CD4-positive, alpha-beta T cell treated with Interleukin-6 for 4 hours (primary cell): ENCODE data around the gene EFS.

Source experiments
- DNase-seq: peaks from one replicate; pipeline ENCODE4 v3.0.0-alpha.2; 2020; ENCODE audit warnings: mixed read lengths

EFS gene

DNA sequence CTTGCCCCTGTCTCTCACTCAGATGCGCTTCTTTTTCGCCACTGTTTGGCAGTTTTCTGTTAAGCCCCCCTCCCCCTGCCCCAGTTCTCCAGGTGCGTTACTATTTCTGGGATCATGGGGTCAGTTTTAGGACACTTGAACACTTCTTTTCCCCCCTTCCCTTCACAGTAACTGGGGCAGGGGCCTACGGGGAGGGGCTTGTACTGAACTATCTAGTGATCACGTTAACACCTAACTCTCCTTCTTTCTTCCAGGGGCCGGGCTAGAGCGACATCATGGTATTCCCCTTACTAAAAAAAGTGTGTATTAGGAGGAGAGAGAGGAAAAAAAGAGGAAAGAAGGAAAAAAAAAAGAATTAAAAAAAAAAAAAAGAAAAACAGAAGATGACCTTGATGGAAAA is 40.0 kb downstream of the EFS start:
- DNase-seq = no peak

DNA sequence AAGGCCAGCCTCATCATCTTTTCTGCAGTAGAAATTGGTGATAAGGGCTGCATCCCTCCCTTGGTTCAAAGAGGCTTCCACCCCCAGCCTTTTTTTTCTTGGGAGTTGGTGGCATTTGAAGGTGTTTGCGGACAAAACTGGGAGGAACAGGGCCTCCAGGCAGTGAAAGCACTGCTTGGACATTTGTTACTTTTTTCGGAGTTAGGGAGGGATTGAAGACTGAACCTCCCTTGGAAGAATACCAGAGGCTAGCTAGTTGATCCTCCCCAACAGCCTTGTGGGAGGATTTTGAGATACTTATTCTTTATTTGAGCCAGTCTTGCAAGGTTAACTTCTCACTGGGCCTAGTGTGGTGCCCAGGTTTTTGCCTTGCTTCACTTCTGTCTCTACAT is 40.5 kb downstream of the EFS start:
- DNase-seq = no peak

DNA sequence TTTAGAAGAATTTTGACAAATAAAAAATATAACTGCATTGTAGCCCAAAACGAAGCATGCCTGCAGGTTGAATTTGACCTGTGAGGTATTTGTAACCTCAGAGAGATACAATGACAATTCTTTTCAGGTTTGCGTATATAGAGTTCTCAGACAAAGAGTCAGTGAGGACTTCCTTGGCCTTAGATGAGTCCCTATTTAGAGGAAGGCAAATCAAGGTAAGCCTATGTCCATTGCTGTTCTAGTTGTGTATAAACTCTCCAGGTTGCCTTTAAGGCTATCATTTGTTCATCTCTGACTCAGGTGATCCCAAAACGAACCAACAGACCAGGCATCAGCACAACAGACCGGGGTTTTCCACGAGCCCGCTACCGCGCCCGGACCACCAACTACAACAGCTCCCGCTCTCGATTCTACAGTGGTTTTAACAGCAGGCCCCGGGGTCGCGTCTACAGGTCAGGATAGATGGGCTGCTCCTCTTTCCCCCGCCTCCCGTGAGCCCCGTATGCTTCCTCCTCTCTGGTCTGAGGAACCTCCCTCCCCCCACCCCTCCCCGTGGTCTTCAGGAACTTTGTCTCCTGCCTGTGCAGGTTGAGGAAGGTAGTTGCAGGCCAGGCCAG is 41.0 kb downstream of the EFS start:
- DNase-seq = no peak

DNA sequence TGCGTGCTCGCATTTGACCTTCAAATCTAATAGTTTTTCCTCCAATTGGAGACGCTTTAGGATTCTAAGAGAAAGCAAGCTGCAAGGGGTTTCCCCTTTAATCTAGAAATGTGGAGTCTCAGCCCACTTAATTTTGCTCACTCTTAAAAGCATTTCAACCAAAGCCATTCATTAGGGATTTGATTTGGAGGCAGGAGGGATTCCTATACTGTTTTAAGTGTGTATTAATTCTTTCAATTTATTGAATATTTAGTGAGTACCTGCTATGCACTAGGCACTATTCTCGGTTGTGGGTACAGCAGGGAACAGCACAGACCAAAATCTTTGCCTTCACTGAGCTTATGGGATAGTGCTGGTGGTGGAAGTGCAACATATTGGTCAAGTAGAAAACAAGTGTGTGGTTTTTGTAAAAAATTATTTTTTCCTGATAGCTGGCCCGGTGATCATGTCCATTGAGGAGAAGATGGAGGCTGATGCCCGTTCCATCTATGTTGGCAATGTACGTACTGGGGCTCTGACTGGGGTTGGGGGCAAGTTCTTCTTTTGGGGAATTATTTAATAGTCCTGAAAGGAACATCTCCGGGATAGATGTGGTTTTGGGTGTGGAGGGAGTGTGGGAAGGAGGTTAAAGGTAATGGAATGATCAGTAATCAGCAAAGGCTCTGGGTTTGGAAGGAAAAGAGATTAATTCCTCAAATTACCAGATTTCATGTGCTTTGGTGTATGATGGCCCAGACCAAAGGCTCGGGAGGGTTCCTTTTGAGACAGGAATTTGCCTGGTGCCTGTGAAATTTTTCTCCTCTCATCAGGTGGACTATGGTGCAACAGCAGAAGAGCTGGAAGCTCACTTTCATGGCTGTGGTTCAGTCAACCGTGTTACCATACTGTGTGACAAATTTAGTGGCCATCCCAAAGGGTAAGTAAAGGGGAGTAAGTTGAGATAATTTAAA is 42.1 kb downstream of the EFS start:
- DNase-seq = no peak

DNA sequence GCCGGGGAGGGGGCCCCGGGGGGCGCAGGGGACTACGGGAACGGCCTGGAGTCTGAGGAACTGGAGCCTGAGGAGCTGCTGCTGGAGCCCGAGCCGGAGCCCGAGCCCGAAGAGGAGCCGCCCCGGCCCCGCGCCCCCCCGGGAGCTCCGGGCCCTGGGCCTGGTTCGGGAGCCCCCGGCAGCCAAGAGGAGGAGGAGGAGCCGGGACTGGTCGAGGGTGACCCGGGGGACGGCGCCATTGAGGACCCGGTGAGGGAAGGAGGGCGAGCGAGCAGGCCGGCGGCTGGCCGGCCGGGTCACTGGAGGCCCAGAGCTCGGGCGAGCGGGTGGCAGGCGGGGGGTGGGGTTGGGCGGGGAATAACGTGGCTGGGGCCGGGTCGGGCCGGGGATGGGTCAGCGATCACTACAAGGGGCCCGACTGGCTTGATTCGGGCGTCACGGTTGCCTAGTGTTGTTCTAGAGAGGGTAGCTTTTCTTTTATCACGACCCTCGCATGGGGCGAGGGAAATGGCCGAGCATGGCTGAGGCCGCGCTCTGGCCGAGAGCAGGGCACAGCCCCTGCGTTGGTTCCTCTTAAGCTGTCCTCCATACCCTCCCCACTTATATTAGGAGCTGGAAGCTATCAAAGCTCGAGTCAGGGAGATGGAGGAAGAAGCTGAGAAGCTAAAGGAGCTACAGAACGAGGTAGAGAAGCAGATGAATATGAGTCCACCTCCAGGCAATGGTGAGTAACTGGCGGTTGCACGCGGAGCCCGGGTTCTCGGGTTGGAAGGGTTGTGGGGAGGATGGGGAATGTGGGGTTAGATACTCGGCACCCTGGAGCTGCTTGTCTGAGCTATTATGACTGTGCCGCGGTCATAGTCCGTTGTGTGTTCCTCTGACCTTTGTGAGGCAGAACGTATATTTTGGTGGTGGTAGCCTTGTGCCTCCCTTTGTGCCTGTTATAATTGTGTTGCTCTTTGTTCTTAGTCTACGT is 43.1 kb downstream of the EFS start:
- peak; percentile 51 for DNase-seq

DNA sequence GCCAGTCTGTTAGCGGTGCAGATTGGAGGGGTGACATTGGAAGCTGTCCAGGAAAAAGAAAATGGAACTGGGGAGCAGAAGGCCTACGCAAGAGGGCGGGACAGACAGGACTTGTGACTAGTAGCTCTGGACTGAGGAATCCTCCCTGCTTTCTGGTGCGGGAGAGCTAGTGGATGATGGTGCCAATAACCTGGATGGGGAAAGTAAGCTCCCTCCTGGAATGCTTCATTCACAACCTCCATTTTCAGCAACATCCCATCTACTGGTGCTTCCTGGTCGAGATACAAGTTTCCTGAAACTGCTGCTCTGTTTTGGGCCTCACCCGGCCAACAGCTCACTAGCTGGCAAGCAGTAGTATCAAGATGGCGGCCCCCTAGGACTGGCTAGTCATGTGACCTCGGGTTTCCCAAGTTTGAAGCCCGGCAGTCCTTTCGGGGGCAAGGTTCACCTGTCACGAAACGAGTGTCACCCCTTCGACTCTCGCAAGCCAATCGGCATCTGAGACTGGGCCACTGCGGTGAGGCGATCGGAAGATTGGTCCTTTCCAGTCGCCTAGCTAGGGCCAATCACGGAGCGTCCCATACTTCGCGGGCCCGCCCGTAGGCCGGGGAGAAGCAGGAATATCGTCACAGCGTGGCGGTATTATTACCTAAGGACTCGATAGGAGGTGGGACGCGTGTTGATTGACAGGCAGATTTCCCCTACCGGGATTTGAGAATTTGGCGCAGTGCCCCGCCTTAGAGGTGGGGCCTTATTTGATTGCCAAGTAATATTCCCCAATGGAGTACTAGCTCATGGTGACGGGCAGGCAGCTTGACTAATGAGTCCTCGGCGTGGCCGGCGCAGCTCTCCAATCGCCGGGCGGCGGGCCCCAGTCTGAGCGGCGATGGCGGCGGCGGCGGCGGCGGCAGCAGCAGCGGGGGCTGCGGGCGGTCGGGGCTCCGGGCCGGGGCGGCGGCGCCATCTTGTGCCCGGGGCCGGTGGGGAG is 44.1 kb downstream of the EFS start, which contains the start of gene PABPN1:
PABPN1 (plus strand) TSS at position 874 of the 988 bp plus-strand sequence; CDS start at position 887, 13 bp downstream.
- DNase-seq = peak; percentile 98

DNA sequence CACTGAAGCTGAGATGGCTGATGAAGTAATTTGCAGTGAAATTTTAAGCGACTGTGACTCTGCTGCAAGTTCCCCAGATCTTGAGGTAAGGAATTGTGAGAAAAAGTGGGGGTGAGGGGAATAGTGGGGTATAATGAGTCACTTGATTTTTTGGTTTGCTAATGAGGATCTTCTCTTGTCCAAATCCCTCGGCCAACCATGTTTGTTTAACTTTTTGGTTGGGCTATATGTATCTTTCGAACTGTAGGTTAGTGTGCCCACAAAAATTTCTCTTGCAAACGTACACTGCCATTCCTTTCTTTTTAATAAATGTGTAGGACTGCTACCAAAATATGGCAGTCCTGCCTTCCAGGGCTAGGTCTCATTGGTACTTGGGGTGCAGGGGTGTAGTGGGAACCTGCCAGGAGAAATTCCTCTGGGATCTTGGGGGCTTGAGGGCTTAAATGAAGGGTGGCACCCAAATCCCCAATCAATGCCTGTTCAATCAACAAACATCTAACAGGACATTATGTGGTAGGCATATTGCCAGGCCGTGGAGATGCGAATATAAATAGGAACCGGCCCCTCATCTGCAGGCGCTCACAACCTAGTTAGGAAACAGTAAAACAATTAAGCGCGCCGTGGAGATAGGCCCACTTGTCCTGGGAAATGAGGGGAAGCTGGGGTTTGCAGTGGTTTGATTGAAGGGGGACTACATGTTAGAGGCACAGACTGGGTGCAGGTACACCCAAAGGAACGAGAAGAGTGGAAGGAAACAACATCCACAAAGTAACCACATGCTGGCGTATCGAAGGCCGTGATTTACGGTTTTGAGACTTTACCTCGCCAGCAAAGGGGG is 45.0 kb downstream of the EFS start:
- DNase-seq = no peak

DNA sequence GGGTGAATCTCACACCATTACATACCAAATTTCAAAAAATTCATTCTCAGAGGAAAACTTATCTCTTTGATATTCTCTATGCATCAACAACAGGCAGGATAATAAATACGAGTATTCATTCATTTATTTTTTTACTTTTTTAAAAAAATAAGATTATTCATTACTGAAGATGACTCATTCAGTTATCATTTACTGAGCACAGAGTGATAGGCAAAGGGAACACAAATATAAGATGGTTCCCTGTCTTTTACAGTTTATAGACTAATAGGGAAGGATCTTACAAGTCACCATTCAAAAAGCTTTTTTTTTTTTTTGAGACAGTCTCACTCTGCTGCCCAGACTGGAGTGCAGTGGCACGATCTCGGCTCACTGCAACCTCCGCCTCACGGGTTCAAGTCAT is 48.7 kb downstream of the EFS start:
- no peak for DNase-seq

DNA sequence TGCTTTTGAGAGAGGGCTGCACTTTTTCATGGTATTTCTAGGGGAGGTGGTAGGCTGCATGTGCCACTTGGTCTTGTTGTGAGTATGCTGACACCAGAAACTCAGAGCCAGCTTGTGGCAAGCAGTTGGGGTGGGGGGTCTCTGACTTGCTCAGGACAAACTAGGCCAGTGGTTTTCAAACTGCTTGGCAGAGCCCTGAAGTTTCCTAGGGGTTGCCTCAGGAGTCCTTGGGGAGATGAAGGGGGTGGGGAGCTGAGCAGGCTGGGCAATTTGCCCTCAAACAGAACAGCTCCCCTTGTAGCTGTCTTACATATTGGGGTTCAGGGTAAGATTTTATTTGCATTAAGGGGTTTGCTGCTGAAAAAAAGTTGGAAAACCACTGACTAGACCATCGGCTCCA is 54.4 kb downstream of the EFS start:
- DNase-seq = no peak

DNA sequence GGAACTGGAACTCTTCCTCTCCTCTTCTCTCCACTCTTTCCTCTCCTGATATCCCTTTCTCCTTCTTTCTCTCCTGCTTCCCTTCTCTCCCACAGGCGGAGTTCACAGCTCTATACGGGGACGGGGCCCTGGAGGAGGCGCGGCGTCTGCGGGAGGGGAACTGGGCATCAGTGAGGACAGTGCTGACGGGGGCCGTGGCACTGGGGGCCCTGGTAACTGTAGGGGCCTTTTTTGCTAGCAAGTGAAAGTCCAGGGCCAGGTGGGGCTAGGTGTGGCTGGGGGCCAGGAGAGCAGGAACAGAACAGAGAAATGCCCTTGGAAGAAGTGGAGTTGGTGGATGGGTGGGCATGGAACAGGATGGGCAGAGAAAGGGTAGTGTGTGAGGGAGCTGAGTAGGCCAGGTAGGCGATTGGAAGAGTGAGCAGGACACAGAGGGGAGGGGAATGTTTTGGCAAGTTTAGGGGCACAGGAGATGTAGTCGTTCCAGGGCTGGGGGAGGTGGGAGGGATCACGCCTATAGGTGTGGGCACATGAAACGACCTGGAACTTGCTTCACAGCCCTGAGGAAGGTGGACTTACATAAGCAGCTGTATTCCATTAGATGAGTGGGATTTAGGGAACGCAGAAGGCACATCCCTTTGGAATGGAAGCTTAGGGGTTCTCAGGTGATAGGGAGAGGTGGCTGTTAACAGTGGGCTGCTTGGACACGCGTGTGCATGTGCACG is 56.1 kb downstream of the EFS start:
- no peak for DNase-seq

DNA sequence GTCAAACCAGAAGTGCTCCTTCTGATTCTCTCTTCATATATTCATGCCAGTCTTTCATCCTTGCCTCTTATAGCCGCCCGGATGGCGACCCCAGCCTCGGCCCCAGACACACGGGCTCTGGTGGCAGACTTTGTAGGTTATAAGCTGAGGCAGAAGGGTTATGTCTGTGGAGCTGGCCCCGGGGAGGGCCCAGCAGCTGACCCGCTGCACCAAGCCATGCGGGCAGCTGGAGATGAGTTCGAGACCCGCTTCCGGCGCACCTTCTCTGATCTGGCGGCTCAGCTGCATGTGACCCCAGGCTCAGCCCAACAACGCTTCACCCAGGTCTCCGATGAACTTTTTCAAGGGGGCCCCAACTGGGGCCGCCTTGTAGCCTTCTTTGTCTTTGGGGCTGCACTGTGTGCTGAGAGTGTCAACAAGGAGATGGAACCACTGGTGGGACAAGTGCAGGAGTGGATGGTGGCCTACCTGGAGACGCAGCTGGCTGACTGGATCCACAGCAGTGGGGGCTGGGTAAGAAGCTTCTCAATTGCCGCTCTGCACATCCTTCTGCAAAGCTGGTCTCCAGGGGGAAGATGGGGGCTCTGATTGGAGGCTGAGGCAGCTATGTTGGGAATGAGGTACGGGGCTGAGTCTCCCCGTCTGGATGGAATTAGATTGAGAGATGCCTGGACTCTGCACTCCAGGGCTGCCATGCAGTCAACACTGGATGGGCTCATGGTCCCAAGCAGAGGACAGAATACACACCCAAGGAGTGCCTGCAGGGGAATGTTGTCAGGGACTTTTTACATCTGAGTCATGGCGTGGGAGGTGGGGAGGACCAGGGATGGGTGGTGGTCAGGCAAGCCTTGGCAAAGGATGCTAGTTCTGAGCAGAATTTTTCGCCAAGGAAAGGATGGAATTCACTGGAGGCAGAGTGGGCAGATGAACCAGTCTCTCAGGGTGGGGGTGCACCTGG is 57.0 kb downstream of the EFS start:
- no peak for DNase-seq

DNA sequence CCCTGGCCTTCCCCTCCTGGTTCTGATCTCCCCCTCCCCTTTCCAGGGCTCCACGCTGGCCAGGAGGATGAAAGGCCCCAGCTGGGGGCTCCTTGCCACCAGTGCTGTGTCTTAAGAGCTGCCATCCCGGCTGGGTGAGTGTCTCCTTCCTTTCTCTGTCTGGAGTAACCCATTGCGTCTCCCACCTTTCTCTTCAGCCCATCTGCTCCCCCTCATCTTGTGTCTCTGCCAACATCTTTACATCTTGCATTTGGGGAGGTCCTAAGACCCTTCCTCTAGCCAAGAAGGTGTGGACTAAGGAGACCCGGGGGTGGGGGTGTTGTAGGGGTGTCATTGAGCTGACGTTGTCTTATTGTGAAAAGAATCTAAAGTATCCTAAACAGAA is 57.8 kb downstream of the EFS start:
- DNase-seq = no peak

DNA sequence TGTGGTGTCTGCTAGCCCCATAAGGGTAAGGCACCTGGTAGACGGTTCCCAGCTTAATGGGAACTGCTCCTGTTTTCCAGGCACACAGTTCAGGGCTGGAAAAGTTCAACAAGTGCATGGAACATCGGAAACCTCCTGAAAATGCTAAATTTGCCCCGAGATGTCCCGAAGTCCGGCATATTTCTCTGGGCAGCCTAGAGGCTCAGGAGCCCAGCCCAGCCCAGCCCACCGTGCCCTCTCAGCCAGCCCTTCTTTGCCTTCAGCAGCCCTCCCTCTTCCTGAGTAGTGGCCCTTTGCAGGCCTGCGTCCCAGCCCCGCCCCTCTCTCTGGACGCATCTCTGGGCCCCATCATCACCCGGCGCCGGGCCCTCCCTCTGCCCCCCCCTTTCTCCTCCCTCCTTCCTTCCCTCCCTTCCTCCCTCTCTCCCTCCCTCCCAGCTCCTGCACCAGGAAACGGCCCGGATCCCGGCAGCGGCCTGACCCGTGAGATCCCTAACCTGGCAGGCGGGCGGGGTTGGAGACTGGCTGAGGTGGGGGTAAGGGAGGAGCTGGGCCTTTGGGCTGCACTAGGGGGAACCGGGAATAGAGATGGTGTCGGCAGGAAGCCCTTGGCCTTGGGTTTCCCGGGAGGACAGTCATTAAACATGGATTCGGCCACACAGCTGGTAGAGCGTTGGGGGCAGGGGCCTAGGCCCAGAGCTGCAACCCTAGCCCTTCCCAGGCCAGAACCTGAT is 58.4 kb downstream of the EFS start, which contains the start of gene BCL2L2:
BCL2L2 (plus strand) TSS at position 422 of the 734 bp plus-strand sequence. CDS start 935 bp downstream, outside the sequence.
- DNase-seq = no peak
